Hippocampal formation (tissue), 2 donors: Measurements from ENCODE around the gene NOS2.
"Not testable (repeated sequence)": the region's sequence is repeated elsewhere in the genome, so short reads cannot be mapped to it uniquely, and the experiment has no call there.

Experiments
- DNase-seq, 2 donors: peaks; one replicate each; lab custom pipeline; 2025; lab: John Stamatoyannopoulos, UW

Gene NOS2

GRCh38 chr17:27788919-27789318, 11.4 kb downstream of the NOS2 start:
- DNase-seq = no peak

GRCh38 chr17:27783440-27784350, 16.6 kb downstream of the NOS2 start:
- DNase-seq = no peak

- no peak for DNase-seq
Measured at GRCh38 chr17:27782791-27783206, 17.5 kb downstream of the NOS2 start.

- DNase-seq = no peak
Measured at GRCh38 chr17:27780828-27781404, 19.4 kb downstream of the NOS2 start.

GRCh38 chr17:27780092-27780827, 20.1 kb downstream of the NOS2 start:
- DNase-seq = no peak

GRCh38 chr17:27778183-27778582, 22.1 kb downstream of the NOS2 start:
- no peak for DNase-seq

GRCh38 chr17:27776882-27777624, 23.3 kb downstream of the NOS2 start:
- DNase-seq = no peak

- no peak for DNase-seq
Measured at GRCh38 chr17:27771586-27771985, 28.7 kb downstream of the NOS2 start.

GRCh38 chr17:27770877-27771276, 29.5 kb downstream of the NOS2 start:
- no peak for DNase-seq

- DNase-seq = no peak
Measured at GRCh38 chr17:27768858-27769410, 31.4 kb downstream of the NOS2 start.

- DNase-seq = no peak
Measured at GRCh38 chr17:27766438-27766837, 33.9 kb downstream of the NOS2 start.

GRCh38 chr17:27765353-27765752, 35.0 kb downstream of the NOS2 start:
- DNase-seq = no peak

GRCh38 chr17:27764589-27764988, 35.7 kb downstream of the NOS2 start:
- DNase-seq = peak in 1 of 2 donors; percentile 18

- DNase-seq = no peak
Measured at GRCh38 chr17:27762527-27763305, 37.6 kb downstream of the NOS2 start.

GRCh38 chr17:27760931-27761330, 39.4 kb downstream of the NOS2 start:
- not testable (repeated sequence) for DNase-seq

- peak in 1 of 2 donors; percentile 35 for DNase-seq
Measured at GRCh38 chr17:27760069-27760885, 40.1 kb downstream of the NOS2 start.

- no peak for DNase-seq
Measured at GRCh38 chr17:27759528-27759927, 40.8 kb downstream of the NOS2 start.

GRCh38 chr17:27756467-27757371, 43.6 kb downstream of the NOS2 start:
- peak; percentile 2 to 8 for DNase-seq
